Head of caudate nucleus (tissue), 42 donors: Measurements from ENCODE around the gene PDXK.

Source experiments
- DNase-seq, 42 donors: peaks; one replicate each; pipeline versions ENCODE4 v3.0.0 to v3.0.0-alpha.2; 2020 to 2021; ENCODE audit warnings: mixed read lengths in 7 of 42
- intact Hi-C: fragments of 100-400 bp; cut with DNase I; formaldehyde crosslinking; loops from one replicate; pipeline ENCODE4 v1.15.0; 2022

PDXK gene

DNA sequence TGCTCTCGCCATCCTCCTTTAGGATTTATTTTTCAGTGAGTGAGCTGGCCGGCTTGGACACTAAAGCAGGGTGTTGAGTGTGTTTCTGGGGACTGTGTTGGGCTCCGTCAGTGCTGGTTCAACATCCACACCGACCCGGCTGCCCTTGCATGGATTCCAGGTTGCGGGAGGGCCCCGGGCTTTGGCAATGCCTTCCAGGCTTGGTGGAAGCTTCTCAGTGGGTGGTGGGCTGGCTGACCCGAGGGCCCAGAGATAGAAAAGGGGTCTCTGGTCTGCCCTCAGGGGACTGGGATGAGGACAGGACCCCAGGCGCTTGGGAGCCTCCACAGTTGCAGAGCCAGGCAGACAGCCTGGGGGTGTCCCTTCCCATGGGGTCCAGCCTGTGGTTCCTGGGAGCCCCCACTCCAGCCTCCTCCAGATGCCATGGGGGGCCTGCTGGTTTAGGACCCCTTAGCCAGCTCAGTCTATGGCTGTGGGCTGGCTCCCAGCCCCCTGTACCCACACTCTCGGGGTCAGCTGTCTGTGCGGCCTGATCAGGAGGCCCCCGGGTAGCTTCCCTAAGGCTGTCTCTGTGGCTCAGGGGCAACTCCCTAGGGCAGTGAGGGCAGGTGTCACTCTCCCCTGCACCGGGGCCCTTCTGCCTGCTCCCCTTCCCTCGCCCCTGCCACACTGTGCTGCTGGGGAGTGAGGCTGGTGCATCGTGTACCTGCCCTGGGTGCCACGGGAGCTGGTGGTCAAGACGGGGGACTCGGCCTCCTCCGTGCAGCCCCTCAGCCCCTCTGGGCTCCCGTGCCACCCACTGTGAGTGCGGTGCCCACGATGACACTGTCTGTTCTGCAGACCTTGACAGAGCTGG, 16.5 kb downstream of the PDXK start:
- no peak for DNase-seq
- intact Hi-C loops = no loop called here

DNA sequence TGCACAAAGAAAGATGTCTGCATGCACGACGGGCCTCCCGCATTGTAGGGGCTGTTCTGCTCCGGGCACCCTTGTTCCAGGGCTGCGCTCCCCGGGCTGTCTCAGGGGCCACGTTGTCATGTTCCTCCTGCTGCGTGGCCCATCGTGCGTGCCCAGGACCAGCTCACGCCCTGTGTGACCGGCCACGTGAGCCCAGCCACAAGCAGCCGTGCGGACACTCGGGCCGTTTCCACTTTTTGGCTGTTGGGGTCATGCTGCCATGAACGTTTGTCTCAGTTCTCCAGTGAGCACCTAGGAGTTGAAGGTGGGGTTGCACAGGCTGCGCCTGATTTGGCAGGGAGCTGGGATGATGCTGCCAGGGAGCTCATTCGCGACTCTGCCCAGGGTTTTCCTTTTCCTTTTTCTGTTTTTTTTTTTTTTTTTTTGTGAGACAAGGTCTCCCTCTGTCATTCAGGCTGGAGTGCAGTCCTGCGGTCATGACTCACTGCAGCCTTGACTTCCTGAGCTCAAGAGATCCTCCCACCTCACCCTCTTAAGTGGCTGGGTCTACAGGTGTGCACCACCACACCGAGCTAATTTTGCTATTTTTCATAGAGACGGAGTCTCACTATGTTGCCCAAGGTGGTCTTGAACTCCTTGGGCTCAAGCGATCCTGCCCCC, 17.4 kb downstream of the PDXK start:
- intact Hi-C loops = no loop called here
- DNase-seq = no peak

DNA sequence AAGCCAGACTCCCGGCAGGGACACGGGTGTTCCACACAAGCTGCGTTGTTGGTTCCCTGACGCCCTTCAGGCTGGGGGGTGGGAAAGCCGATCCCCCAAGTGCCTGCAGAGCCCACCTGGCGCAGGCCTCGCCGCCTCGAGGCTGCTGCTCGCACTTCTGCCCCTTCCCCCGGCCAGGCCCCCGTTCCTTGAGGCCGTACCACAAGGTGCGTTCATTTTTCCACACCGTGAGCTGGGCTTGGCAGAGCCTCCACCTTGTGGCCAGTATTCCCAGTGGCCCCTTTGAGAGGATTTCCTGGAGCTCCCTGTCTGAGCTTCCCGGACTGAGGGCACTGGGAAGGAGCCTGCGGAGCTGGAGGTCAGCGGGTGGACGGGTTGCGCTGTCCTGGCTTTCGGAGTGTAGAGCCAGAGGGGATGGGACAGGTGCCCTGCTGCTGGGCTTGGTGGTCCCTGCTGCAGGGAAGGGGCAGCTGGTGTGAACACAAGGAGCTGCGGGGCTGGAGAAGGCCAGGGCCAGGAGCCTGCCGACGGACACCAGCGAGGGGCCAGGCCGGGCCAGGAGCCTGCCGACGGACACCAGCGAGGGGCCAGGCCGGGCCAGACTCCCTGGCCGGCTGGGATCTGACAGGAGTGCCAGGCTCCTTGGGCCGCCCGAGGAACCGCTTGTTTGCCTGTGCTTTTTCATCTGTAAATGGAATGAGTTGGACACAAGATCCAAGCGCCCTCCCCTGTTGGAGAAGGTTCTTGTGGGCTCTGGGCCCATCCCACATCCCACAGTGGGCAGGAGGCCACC, 18.4 kb downstream of the PDXK start:
- no peak for DNase-seq
- intact Hi-C loops = no loop called here

DNA sequence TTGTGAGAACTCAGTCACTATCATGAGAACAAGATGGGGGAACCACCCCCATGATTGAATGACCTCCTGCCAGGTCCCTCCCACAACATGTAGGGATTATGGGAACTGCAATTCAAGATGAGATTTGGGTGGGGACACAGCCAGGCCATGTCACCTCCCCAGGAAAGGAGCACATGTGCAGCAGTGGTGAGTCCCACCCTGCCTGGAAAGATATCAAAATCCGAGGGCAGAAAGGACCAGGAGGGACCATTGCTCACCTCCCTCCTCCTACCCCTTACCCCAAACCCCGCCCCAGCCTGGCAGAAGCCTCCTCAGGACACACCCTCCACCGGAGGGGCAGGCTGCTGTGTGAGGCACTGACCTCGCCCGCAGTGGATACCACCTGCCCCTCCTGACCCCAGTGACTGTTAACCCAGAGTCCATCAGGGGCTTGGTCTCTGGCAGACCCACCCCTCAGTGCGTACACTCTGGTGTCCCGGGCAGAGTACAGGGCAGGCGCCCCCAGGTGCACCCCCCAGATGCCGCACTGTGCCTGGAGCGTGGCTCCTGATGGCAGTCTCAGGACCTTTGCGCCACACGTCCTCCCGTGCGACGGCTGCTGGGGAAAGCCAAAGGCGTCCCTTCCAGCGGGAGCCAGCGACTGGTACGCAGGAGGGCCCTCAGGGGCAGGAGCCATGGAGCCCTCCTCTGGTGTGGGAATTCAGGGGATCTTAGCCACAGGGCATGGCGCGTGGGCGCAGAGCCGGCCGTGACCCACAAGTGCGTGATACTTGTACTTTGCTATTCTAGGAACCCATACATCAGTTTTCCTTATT, 20.9 kb downstream of the PDXK start:
- intact Hi-C loops = no loop called here
- DNase-seq = peak in 1 of 42 donors; percentile 26

DNA sequence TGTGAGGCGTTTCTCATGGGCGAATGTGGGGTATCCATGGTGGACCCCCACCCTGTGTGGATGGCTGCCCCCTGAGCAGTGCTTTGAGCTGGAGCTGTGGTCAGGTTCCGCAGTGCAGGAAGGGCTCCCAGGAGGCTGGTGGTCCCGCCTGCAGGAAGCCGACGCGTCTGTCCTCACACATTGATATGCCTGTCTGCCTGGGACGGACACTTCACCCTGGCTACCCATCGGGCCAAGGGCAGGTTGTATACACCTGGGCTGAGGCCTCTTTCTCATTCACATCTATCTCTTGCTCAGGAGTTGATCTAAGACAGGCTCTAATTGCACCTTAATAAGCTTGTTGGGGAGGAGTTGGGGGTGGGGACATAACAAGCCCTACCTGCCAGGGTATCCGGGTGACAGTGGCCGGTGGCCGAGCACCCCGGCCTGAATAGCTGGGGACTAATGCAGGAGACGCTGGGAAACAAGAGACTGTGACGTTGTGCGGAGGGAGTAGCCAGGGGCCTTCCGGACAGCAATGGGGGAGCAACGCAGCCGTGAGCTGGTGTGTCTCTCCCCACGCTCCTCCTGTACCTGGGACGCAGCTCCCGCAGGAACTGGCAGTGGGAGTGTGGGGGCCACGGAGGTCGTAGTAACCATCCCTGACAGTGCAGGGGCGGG, 21.7 kb downstream of the PDXK start:
- peak in 38 of 42 donors; percentile 32 to 86 (median 63) for DNase-seq
- intact Hi-C loops = no loop called here

DNA sequence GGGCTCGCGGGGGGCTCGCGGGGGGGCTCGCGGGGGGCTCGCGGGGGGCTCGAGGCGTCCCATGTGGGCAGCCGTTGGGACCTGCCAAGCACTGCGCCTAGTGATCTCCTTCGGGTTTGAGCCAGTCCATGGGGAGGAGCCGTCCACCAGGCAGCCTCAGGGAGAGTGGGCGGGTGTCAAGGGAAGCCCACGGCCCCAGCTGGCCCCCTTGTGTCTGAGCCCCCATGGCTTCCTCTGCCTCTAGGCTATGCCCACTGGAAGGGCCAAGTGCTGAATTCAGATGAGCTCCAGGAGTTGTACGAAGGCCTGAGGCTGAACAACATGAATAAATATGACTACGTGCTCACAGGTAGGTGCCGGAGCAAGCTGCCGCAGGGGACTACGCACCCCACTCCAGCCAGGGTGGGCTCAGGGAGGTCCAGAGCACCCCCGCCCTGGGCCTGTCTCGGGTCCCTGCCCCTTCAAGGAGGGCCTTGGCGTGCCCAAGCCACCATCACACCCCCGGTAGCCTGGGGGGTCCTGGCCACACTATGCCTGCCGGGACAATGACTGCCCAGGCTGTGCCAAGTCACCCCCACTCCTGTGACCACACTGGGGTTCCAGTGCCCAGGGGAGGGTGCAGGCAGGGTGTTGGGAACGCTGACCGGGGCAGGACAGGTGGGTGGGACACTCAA, 22.6 kb downstream of the PDXK start:
- no peak for DNase-seq
- intact Hi-C loops = no loop called here

DNA sequence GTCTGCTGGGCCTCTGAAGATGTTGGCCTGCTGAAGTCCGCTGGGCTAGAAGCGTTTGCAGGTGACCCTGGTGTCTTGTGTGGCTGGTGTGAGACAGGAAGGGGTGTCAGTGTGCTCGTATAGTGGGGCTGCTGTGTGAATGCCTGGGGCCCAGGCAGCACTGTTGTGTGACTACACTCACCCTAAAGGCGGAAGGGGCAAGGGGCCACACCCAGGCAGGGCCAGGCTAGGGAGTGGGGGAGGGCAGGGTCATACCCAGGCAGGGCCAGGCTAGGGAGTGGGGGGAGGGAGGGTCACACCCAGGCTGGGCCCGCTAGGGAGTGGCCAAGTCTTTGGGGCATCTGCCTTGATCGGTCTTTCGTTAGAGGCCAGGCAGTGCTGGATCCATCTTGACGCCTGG, 25.0 kb downstream of the PDXK start:
- intact Hi-C loops = no loop called here
- no peak for DNase-seq

DNA sequence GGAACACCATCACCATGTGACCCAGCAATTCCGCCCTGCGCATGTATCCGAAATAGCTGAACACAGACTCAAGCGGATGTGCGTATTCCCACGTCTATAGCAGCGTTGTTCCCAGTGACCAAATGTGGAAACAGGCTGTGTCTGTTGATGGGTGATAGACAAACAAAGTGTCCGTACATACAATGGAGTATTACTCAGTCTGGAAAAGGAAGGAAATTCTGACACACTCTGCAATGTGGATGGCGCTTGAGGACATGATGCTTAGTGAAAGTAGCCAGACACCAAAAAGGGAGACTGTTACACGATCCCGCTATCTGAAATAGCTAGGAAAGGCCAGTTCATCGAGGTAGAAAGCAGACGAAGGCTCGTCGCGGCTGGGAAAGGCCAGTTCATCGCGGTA, 25.8 kb downstream of the PDXK start:
- no peak for DNase-seq
- intact Hi-C loops = no loop called here

DNA sequence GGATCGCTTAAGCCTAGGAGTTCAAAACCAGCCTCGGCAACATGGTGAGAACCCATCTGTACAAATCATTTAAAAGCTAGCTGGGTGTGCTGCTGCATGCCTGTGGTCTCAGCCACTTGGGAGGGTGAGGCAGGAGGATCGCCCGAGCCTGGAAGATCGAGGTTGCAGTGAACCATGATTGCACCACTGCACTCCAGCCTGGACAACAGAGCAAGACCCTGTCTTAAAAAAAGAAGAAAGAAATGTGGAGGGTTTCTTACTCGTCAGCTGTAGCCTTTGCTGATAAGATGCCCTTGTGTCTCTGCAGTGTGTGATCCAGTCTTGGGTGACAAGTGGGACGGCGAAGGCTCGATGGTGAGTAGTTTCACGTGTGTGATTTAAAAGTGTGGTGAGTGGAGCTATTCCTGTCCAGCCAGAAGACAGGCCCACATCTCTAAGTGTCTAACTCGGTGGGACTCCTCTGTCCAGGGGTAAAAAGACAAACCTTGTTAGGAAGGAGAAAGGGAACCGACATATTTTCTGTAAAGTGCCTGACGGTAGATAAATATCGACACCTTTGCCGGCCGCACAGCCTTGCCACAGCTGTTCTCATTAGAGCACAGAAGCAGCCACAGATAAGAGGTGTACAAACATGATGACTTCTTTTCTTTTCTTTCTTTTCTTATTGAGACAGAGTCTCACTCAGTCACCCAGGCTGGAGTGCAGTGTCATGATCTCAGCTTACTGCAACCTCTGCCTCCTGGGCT, 27.0 kb downstream of the PDXK start:
- intact Hi-C loops = no loop called here
- DNase-seq = no peak

DNA sequence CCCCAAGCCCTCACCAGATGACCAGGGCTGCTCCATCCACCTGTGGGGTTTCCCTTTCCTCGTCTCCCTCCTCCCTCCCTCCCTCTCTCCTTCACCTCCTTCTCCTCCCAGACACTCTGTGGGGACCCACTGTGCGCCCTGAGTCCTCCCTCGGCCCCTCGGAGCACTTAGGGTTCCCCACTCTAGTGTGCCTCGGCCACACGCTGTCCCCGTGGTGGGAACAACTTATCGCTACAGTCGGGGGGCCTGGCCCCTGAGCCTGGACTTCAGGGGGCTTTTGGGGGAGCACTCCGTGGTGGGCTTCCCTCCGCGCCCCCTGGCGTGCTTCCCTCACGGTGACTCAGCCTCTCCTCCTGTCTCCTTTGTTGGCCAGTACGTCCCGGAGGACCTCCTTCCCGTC, 29.7 kb downstream of the PDXK start:
- no peak for DNase-seq
- intact Hi-C loops = no loop called here

DNA sequence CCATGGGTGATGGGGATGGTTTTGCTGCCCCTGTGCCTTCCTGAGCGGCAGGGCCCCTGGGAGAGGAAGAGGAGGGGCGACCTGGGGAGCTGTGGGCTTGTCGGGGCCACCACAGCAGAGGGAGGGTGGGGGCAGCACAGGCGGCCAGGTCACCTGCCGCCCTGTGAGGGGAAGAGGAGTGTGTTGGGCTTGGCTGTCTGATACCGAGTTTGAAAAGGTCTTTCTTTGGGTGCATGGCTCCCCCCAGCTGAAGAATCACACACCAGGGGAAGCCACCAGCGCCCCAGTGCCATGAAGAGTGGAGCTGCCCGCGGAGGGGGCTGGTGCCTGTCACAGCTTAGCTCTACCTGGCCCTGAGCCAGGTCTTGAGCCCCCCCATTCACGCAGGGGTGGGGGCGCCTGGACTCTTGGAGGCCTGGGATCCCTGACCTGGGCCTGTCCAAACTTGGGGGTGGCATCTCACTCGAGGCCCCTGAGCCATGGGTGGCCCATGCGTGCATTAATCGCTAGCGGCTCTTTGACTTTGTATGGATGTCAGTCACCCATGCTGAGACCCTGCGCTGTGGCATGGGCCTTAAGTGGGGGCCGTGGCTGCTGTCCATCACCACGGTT, 30.8 kb downstream of the PDXK start:
- no peak for DNase-seq
- intact Hi-C loops = no loop called here

DNA sequence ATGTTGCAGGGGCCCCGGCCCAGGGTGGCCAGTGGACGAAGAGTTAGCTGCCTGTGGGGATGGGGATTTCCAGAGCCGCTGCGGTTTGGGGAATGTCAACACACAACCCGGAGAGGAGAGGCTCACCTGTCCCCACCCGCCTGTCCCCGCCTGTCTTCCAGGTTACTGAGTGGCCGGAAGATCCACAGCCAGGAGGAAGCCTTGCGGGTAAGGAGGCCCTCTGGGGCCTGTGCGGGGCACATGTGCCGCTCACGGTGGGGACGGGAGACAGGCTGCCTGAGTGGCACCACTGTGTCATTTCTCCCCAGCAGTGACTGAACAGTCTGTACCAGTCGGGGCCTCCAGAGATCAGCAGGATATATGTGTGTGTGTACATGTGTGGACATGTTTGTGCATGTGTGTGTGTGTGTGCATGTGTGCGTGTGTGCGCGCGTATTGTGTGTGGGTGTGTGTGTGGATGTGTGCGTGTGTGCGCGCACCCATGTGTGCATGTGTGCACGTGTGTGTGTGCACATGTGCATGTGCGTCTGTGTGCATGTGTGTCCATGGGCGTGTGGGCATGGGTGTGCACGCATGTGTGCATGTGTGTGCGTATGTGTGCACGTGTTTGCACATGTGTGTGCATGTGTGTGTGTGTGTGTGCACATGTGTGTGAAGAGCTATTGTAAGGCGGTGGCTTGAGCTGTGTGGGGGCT, 31.6 kb downstream of the PDXK start:
- intact Hi-C loops = no loop called here
- no peak for DNase-seq

DNA sequence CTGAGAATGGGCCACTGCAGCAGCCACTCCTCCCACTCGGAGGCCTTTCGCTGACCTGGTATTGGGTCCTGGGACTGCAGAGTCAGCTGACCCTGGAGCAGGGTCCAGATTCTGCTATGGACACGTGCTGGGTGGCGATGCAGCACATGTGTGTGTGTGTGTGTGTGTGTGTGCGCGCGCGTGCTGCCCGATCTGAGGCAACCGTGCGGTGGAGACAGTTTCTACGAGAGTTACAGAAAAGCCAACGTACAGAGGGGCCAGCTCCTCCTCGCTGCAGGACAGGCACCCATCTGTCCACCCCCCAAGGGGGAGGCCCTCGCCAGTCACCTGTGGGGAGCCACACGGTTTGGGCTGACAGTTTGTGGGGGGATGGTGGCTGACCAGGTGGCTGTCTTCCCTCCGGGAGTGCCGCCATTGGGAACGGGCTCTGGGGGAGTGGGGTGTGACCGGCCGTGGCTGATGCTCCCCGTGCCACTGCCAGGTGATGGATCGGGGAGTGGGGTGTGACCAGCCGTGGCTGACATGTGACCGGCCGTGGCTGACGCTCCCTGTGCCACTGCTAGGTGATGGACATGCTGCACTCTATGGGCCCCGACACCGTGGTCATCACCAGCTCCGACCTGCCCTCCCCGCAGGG, 33.1 kb downstream of the PDXK start:
- no peak for DNase-seq
- intact Hi-C loops = no loop called here

DNA sequence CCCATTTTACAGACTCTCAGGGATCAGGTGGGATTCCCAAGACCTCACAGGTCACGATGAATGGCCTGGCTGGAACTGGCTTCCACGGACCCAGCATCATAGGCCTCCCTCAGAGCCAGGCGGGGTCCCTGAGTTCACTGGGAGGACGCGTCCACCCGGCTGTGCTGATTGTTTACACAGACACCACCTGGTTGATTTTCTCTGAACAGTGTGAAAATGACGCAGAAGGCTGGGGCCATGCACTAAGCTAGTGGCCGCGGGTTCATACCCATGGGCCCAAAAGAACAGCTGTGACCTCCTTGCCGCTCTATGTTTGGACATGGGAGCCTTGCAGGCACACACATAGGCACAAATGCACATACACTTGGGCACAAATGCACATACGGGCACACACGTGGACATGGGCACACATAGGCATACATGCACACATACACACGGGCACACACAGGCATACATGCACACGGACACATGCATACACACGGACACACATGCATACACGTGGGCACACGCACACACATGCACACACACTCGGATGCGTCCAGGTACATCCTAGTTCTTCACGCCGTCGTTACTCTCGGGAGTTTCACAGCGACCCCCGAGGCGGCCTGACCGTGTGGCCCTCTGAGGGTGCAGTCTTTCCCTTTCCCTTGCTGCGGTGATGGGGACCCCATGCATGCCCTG, 34.0 kb downstream of the PDXK start:
- no peak for DNase-seq
- intact Hi-C loops = no loop called here

DNA sequence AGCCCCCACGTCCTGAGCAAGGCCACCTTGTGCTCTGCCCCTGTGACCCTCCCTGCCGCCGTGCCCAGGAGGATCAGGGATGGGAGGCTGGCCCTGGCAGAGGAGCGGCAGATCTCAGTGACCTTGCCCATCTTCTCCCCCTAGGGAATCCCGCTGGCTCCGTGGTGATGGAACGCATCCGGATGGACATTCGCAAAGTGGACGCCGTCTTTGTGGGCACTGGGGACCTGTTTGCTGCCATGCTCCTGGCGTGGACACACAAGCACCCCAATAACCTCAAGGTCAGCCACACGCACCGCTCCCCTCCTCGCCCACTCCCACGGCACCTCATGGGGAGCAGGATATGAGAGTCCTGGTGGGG, 34.5 kb downstream of the PDXK start:
- intact Hi-C loops = no loop called here
- no peak for DNase-seq
